Naive B cell (primary cell): Measurements from ENCODE around the gene DNM3. TPM values are rescaled to one million over a fixed set of nuclear protein-coding genes. Genes with fewer than 3 reads are reported as not detected.
"Not testable (repeated sequence)": the region's sequence is repeated elsewhere in the genome, so short reads cannot be mapped to it uniquely, and the experiment has no call there.

Source experiments
- ATAC-seq, 2 donors: fragments of 150-1000 bp; cut with Tn5 transposase; 2 replicates each; pipeline ENCODE4 v1.10.0; 2021; ENCODE audit warnings: low read depth in 2 of 2, mild to moderate bottlenecking in 2 of 2, moderate library complexity in 2 of 2
- DNase-seq: peaks from one replicate; pipeline ENCODE4 v3.0.0; 2022
- H3K27ac Mint-ChIP-seq, 6 donors: one replicate each; pipeline ENCODE4 v1.8.0; 2020 to 2022; ENCODE audit warnings: mild to moderate bottlenecking in 6 of 6, mixed read lengths in 6 of 6, moderate library complexity in 5 of 6, inconsistent platforms in 2 of 6
- H3K27me3 Mint-ChIP-seq, 3 donors: one replicate each; pipeline ENCODE4 v1.8.0; 2021 to 2022; ENCODE audit warnings: mixed read lengths in 3 of 3, mild to moderate bottlenecking in 1 of 3
- H3K36me3 Mint-ChIP-seq, 2 donors: one replicate each; pipeline ENCODE4 v1.8.0; 2020 to 2022; ENCODE audit warnings: mixed read lengths in 2 of 2, inconsistent platforms in 1 of 2, mild to moderate bottlenecking in 1 of 2
- H3K4me1 Mint-ChIP-seq, 3 donors: one replicate each; pipeline ENCODE4 v1.8.0; 2020 to 2022; ENCODE audit warnings: mixed read lengths in 3 of 3, inconsistent platforms in 1 of 3, mild to moderate bottlenecking in 1 of 3, moderate library complexity in 1 of 3
- H3K4me3 Mint-ChIP-seq, 8 donors: one replicate each; pipeline ENCODE4 v1.8.0; 2020 to 2022; ENCODE audit warnings: mild to moderate bottlenecking in 8 of 8, mixed read lengths in 8 of 8, moderate library complexity in 8 of 8, inconsistent platforms in 2 of 8
- H3K9me3 Mint-ChIP-seq, 7 donors: one replicate each; pipeline ENCODE4 v1.8.0; 2020 to 2022; ENCODE audit warnings: mixed read lengths in 7 of 7, mild to moderate bottlenecking in 5 of 7, inconsistent platforms in 2 of 7, moderate library complexity in 1 of 7
- polyA plus RNA-seq, 6 donors: library from polyadenylated mRNA; unstranded; fragments of 300-500 nt; fragmentation: Illumina TruSeq; gene quantifications; one replicate each; pipeline ENCODE4 v1.2.3, GENCODE V29; 2021; ENCODE audit warnings: low read depth in 6 of 6

Gene DNM3
- polyA plus RNA-seq, 6 donors from 2014 or later = 0.32 to 6.6 (median 0.57) TPM

DNA sequence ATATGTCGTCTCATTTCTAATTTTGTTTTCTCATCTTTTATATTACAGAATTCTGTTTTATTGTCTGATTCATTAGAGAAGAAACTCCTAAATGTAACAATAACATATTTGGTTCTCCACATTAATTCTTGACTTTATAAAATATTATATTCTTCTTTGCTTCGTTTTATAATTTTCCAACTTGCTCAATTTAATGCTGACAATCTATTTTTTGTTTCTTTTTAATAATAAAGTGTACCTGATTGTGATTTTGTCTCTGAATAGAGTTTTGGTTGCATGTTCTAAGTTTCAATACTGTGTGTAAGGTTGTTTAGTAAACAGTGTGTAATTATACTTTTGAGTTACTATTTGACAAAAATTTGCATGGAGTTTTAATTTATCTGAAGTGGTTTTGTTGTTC lies 448.1 kb downstream of the DNM3 start:
- ATAC-seq = no peak
- Mint-ChIP-seq H3K36me3 (no peaks in the 10 kb centered on the region), H3K9me3 (no peaks in the 10 kb centered on the region), H3K4me1 (no peaks in the 10 kb centered on the region), H3K27me3 (no peaks in the 10 kb centered on the region), H3K4me3 (no peak overlapping the region), H3K27ac (no peak overlapping the region)
- no peak for DNase-seq

DNA sequence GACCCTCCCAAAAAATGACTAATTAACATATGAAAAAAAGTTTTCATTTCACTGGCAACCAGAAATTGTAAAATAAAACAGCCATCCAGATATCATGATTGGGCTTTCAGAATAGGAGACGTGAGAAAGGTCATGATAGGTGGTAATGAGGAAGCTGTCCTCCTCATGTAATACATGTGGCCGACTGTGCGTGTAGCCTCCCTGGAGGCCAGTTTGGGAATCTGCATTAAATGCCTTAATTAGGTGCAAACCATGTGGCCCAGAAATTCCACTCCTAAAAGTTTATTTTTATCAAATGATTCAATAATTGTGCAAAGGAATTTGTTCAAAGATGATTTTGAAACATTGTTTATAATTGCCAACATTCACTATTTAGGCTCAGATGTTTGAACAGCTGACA lies 451.5 kb downstream of the DNM3 start:
- no peak overlapping the region for H3K27ac Mint-ChIP-seq
- no peak overlapping the region for H3K4me3 Mint-ChIP-seq
- no peaks in the 10 kb centered on the region for H3K27me3 Mint-ChIP-seq
- no peaks in the 10 kb centered on the region for H3K4me1 Mint-ChIP-seq
- no peak for DNase-seq
- no peaks in the 10 kb centered on the region for H3K9me3 Mint-ChIP-seq
- no peaks in the 10 kb centered on the region for H3K36me3 Mint-ChIP-seq
- ATAC-seq = no peak

DNA sequence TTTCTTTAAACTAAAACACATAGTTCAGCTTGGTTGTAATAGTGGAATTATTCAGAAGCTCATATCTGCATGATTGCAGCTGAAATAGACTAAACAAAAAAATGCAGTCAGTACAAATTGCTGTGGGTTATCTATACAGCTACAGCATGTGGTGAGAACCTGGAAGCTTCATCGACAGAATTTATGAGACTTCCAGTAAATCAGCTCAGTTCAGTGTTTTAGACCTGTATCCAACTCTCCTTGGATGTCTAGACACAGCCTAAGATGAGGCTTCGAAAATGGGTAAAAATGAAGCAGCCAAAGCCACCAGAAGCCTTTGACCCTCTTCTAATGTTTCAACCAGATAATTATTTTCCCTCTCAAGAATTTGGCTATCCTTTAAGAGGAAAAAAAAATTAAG lies 452.1 kb downstream of the DNM3 start:
- no peaks in the 10 kb centered on the region for H3K36me3 Mint-ChIP-seq
- no peaks in the 10 kb centered on the region for H3K4me1 Mint-ChIP-seq
- ATAC-seq (no peak), DNase-seq (no peak)
- no peak overlapping the region for H3K4me3 Mint-ChIP-seq
- H3K27me3 Mint-ChIP-seq = no peaks in the 10 kb centered on the region
- H3K27ac Mint-ChIP-seq = no peak overlapping the region
- H3K9me3 Mint-ChIP-seq = no peaks in the 10 kb centered on the region

DNA sequence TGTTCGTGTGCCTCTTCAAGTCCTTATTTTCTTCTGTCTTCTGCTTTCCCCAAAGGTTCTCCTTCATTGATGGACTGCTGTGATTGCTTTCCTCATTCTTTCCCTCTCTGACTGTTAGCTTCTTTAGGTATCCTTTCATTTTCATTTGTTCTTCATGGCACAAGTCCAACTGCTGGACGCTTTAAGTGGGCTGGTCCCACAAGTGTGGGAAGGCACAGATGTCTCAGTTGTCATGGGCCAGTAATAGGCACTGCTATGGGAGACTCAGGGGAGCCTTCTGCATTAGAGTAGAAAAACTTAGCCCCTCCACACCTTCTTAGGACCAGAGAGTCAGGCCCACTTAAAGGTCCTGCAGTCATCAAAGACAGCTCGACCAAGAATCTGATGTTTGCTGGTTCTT lies 456.8 kb downstream of the DNM3 start:
- Mint-ChIP-seq H3K36me3 (peaks cover 3 to 16% of the 10 kb centered on the region in 2 donors), H3K27ac (peak overlapping the region in 2 of 6 donors; percentile 1 to 88), H3K27me3 (no peaks in the 10 kb centered on the region), H3K4me3 (no peak overlapping the region), H3K9me3 (peaks cover 0 to 5% (median 3%) of the 10 kb centered on the region in 7 donors), H3K4me1 (peaks cover 0 to 4% (median 0%) of the 10 kb centered on the region in 3 donors)
- DNase-seq (no peak), ATAC-seq (no peak)

DNA sequence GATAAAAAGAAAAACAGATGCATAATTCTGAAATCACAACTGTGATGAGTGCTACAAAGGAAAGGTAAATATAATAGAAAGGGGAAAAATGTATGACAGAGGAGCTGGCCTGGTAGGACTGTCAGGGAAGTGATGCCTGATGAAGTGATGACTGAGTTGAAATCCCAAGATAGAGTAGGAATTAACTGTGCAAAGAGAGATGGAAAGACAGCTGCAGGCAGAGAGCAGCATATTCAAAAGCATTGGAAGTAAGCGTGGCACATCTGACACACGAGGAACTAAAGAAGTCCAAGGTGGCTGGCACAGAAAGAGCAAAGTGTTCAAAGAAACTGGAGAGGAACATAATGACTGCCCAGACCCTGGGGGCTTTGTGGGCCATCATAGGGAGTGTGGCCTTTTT lies 457.6 kb downstream of the DNM3 start:
- ATAC-seq (no peak), DNase-seq (no peak)
- Mint-ChIP-seq H3K36me3 (peaks cover 7 to 20% of the 10 kb centered on the region in 2 donors), H3K9me3 (peaks cover 0 to 6% (median 6%) of the 10 kb centered on the region in 7 donors), H3K4me1 (peaks cover 0 to 4% (median 0%) of the 10 kb centered on the region in 3 donors), H3K27me3 (no peaks in the 10 kb centered on the region), H3K27ac (peak overlapping the region in 1 of 6 donors; percentile 3), H3K4me3 (no peak overlapping the region)

DNA sequence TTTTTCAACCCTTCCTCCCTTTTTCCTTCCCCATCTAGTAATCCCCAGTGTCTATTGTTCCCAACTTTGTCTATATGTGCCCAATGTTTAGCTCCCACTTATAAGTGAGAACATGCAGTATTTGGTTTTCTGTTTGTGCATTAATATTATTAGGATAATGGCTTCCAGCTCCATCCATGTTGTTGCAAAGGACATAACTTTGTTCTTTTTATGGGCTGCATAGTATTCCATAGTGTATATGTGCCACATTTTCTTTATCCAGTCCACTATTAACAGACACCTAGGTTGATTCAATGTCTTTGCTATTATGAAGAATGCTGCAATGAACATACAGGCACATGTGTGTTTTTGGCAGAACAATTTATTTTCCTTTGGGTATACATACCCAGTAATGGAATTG lies 458.2 kb downstream of the DNM3 start:
- H3K4me1 Mint-ChIP-seq = peaks cover 0 to 4% (median 0%) of the 10 kb centered on the region in 3 donors
- peaks cover 0 to 7% (median 6%) of the 10 kb centered on the region in 7 donors for H3K9me3 Mint-ChIP-seq
- DNase-seq (no peak), ATAC-seq (no peak)
- no peaks in the 10 kb centered on the region for H3K27me3 Mint-ChIP-seq
- no peak overlapping the region for H3K4me3 Mint-ChIP-seq
- H3K27ac Mint-ChIP-seq = no peak overlapping the region
- peaks cover 7 to 20% of the 10 kb centered on the region in 2 donors for H3K36me3 Mint-ChIP-seq

DNA sequence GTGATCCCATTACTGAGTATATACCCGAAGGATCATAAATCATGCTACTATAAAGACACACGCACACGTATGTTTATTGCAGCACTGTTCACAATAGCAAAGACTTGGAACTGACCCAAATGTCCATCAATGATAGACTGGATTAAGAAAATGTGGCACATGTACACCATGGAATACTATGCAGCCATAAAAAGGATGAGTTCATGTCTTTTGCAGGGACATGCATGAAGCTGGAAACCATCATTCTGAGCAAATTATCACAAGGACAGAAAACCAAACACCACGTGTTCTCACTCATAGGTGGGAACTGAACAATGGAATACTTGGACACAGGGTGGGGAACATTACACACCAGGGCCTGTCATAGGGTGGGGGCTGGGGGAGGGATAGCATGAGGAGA lies 466.2 kb downstream of the DNM3 start:
- H3K4me3 Mint-ChIP-seq, DNase-seq, H3K36me3 Mint-ChIP-seq, H3K27ac Mint-ChIP-seq, H3K4me1 Mint-ChIP-seq, H3K9me3 Mint-ChIP-seq, H3K27me3 Mint-ChIP-seq, ATAC-seq: not testable (repeated sequence)

DNA sequence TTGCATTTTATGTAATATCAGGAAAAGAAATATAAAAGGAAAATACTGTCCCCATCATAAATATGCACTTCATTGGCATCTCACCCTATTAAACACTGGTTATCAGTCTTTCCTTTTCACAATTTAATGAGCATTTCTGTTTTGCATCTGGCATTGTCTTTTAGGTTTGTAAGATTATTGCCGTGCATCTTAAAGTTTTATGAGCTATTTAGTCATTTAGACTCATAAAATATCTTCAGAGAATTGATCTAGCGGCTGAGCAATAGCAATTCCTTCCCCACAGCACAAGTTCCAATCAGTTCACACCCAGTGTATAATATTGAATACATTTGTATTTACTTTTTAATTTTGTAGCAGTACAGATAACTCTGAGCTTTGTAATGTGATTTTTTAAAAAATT lies 466.8 kb downstream of the DNM3 start:
- peaks cover 0 to 5% (median 3%) of the 10 kb centered on the region in 7 donors for H3K9me3 Mint-ChIP-seq
- H3K4me3 Mint-ChIP-seq = no peak overlapping the region
- H3K36me3 Mint-ChIP-seq = peaks cover 4% of the 10 kb centered on the region in 2 donors
- H3K4me1 Mint-ChIP-seq = no peaks in the 10 kb centered on the region
- no peaks in the 10 kb centered on the region for H3K27me3 Mint-ChIP-seq
- ATAC-seq = no peak
- DNase-seq = no peak
- no peak overlapping the region for H3K27ac Mint-ChIP-seq

DNA sequence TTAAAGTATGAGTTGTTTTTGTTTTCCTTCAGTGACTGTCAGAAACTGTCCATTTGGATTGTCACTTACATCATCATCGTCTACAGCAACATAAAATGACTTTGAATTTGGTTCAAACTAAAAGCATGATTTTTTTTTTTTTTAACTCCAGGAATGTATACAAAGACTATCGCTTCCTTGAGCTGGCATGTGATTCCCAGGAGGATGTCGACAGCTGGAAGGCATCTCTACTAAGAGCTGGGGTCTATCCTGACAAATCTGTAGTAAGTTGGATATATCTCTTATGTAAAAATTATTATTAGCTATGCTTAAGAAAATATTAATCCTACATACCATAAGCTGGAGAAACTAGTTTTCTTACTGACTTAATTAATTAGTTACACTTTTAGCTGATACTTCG lies 467.3 kb downstream of the DNM3 start:
- H3K27me3 Mint-ChIP-seq = no peaks in the 10 kb centered on the region
- H3K4me3 Mint-ChIP-seq = no peak overlapping the region
- no peak overlapping the region for H3K27ac Mint-ChIP-seq
- DNase-seq = no peak
- ATAC-seq = no peak
- H3K4me1 Mint-ChIP-seq = no peaks in the 10 kb centered on the region
- H3K36me3 Mint-ChIP-seq = no peaks in the 10 kb centered on the region
- H3K9me3 Mint-ChIP-seq = peaks cover 0 to 5% (median 2%) of the 10 kb centered on the region in 7 donors

DNA sequence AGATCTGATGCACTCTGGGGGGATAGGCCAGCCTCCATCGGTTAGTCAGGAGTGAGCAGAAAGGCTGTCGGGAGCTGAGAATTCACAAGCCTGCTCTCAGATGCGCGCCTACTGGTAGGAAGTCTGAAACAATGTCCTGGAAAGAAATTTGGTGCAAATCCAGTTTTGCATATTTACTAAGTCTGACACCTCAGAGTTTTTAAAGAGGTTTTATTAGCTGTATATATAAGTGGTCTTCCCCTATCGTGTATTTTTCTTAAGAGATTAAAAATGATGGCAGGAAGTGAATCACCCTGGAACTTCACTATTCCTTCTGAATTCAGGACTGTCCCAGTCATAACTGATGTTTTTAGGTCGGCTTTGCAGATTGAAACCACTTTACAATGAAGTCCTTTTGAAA lies 479.4 kb downstream of the DNM3 start:
- Mint-ChIP-seq H3K4me1 (no peaks in the 10 kb centered on the region), H3K9me3 (no peaks in the 10 kb centered on the region), H3K36me3 (no peaks in the 10 kb centered on the region), H3K27ac (no peak overlapping the region), H3K27me3 (no peaks in the 10 kb centered on the region), H3K4me3 (no peak overlapping the region)
- DNase-seq (no peak), ATAC-seq (no peak)

DNA sequence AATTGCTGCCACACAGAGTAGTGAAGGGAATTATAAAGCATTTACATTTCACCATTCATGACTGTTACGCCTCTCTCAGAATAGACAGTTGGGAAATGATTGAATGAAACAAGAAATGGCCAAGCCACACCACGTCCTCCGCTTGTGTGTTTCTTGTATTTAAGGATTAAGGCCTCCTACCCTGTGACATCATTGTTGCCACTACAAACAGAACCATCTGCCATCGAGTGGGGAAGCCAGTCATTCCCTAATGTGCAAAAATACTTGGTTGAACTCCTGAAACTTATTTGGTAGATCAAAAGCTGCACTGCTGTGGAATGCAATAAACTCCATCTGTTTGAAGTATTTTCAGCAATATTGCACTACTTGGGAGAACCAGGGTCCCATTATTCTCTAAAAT lies 480.2 kb downstream of the DNM3 start:
- Mint-ChIP-seq H3K27ac (no peak overlapping the region), H3K36me3 (no peaks in the 10 kb centered on the region), H3K4me1 (no peaks in the 10 kb centered on the region), H3K4me3 (no peak overlapping the region), H3K9me3 (no peaks in the 10 kb centered on the region), H3K27me3 (no peaks in the 10 kb centered on the region)
- DNase-seq (no peak), ATAC-seq (no peak)

DNA sequence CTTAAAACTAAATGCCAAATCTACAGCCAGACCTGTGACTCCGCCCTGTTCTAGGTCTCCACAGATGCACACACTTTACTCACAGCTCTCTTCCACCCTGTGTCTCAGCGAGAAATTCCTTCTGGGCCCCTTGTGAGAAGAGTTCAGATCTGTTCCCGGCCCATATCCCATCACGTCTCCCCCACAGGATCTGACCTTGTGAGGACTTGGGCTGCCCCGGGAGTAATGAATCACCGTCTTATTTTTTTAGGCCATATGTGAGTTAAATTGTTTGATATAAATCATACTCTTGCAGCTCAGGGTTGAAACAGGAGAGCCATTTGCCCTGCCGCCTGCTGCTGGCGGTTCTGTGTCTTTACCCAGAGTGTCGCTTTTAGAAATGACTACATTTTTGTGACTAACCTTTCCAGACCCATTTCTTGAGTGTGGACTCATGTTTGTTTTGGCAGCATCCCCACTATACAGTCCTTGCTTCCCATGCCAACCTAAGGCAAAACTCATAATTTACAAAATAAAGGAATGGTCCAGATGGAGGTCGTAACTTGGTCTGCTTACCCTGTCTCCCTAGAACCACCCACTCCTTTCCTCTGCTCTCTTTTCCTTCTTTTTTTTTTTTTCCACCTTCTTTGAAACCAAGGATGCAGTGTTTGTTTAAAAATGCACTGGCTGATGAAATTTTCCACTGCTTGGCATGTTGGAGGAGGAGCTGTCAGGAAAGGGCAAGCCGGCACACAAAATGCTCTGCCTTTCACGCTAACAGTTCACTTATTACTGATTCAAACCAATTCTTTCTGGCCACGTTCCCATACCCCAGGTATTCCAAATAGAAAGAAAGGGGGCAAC lies 481.1 kb downstream of the DNM3 start:
- H3K27me3 Mint-ChIP-seq = no peaks in the 10 kb centered on the region
- ATAC-seq = no peak
- DNase-seq = no peak
- H3K4me1 Mint-ChIP-seq = no peaks in the 10 kb centered on the region
- no peak overlapping the region for H3K4me3 Mint-ChIP-seq
- no peaks in the 10 kb centered on the region for H3K9me3 Mint-ChIP-seq
- no peak overlapping the region for H3K27ac Mint-ChIP-seq
- H3K36me3 Mint-ChIP-seq = no peaks in the 10 kb centered on the region

DNA sequence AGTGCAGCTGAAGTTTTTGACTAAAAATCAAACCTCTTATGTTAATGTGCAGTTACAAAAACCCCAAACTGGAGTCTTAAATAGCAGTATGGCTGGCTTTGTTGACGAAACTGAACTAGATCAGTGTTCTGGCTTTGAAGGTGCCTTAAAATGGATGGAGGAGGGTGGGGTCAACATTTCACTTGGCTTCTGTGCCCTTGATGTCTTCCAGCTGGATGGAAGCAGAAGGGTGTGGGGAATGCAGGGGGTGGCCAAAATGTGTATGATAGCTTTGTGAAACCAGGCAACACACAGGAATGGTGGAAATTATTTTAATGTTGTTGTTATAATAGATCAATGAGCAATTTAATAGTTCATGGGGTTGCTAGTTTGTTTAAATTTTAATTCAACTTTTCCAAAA lies 482.4 kb downstream of the DNM3 start:
- H3K27ac Mint-ChIP-seq = no peak overlapping the region
- H3K36me3 Mint-ChIP-seq = peaks cover 0 to 5% of the 10 kb centered on the region in 2 donors
- no peaks in the 10 kb centered on the region for H3K4me1 Mint-ChIP-seq
- no peaks in the 10 kb centered on the region for H3K27me3 Mint-ChIP-seq
- DNase-seq = no peak
- peaks cover 0 to 5% (median 0%) of the 10 kb centered on the region in 7 donors for H3K9me3 Mint-ChIP-seq
- no peak for ATAC-seq
- H3K4me3 Mint-ChIP-seq = no peak overlapping the region

DNA sequence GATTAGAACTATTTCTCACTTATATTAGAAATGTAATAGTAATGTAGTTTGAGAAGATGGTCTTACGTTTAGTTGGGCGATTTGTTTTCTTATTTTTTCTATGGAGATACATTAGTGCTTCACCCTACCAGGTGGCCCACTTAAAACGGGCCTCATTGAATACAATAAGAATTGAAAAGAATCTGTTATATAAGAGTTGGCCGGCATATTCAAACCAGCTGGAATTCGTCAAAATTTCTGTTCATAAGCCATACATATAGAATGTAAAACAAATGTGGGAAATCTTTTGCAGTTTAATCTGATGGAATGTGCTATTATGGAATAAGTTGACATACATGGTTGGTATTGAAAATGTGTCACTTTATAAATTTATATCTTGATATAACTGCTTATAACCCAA lies 482.8 kb downstream of the DNM3 start:
- H3K9me3 Mint-ChIP-seq = peaks cover 0 to 5% (median 0%) of the 10 kb centered on the region in 7 donors

More for the DNA sequence above, 482.8 kb downstream of the DNM3 start:
- DNase-seq (no peak), ATAC-seq (no peak)
- H3K36me3 Mint-ChIP-seq = peaks cover 0 to 5% of the 10 kb centered on the region in 2 donors
- no peaks in the 10 kb centered on the region for H3K27me3 Mint-ChIP-seq
- H3K4me1 Mint-ChIP-seq = no peaks in the 10 kb centered on the region
- H3K27ac Mint-ChIP-seq = no peak overlapping the region
- no peak overlapping the region for H3K4me3 Mint-ChIP-seq
